GM12878 (cell line): ENCODE results near the gene MGMT. TPM values are rescaled to one million over a fixed set of nuclear protein-coding genes. Genes with fewer than 3 reads are reported as not detected.

ENCODE experiments used
- ATAC-seq: fragments of 200-7000 bp; cut with Tn5 transposase; 3 replicates; pipeline ENCODE4 v1.9.1; 2020; ENCODE audit warnings: mild to moderate bottlenecking, moderate library complexity
- BruUV-seq: library from RNA; stranded (reverse); fragments of 400-500 nt; replicated peaks from 2 replicates; lab custom pipeline; 2021; lab: Mats Ljungman, UMichigan
- CTCF ChIA-PET: fragments of 300-600 bp; sonication (Branson Sonifier 250); formaldehyde crosslinking; extraction: SDS; loops from one replicate; lab custom pipeline; 2021; ENCODE audit warnings: inconsistent platforms; lab: Yijun Ruan, JAX
- POLR2A ChIA-PET: fragments of 350-600 bp; formaldehyde crosslinking; extraction: SDS; loops from one replicate; lab custom pipeline; 2021; ENCODE audit warnings: inconsistent platforms; lab: Charles Lee
- RAD21 ChIA-PET: fragments of 300-600 bp; sonication (Branson Sonifier 250); formaldehyde crosslinking; loops from one replicate; lab custom pipeline; 2023; ENCODE audit warnings: antibody characterized with exemption; ENCODE audit not compliant: unreplicated experiment; lab: Charles Lee
- SMC1A ChIA-PET: fragments of 300-600 bp; sonication (Branson Sonifier 250); formaldehyde crosslinking; loops from one replicate; lab custom pipeline; 2023; ENCODE audit not compliant: unreplicated experiment, uncharacterized antibody; lab: Charles Lee
- DNase-seq: peaks from one replicate; pipeline ENCODE4 v3.0.0-alpha.2; 2011; ENCODE audit warnings: low read depth, low spot score
- FAIRE-seq: peaks from 3 replicates; lab custom pipeline; 2011; peaks lifted over from hg19 to GRCh38; lab: Jason Lieb, UNC
- H2AFZ ChIP-seq: 2 replicates; pipeline ENCODE4 v1.6.0; 2011; ENCODE audit warnings: low read depth, low read length, control low read depth; ENCODE audit not compliant: control insufficient read depth
- H3K27ac ChIP-seq: 2 replicates; pipeline ENCODE4 v1.5.1; 2011; ENCODE audit warnings: control low read depth; ENCODE audit not compliant: control insufficient read depth, insufficient read depth
- H3K27me3 ChIP-seq, 2 experiments: replicated peaks in 1 of 2; 2 replicates each; pipeline versions ENCODE4 v1.6.0 to v1.6.1; 2011; ENCODE audit warnings: low read length in 1 of 2; ENCODE audit not compliant: control insufficient read depth in 2 of 2, insufficient read depth in 2 of 2
- H3K36me3 ChIP-seq, 2 experiments: 2 replicates each; pipeline ENCODE4 v1.5.1; 2011; ENCODE audit warnings: low read length in 1 of 2; ENCODE audit not compliant: control insufficient read depth in 2 of 2, insufficient read depth in 2 of 2
- H3K4me1 ChIP-seq: 2 replicates; pipeline ENCODE4 v1.6.1; 2011; ENCODE audit warnings: mild to moderate bottlenecking, low read length, moderate library complexity, mixed read lengths; ENCODE audit not compliant: control insufficient read depth, insufficient read depth
- H3K4me2 ChIP-seq: 2 replicates; pipeline ENCODE4 v1.6.0; 2011; ENCODE audit warnings: control low read depth; ENCODE audit not compliant: control insufficient read depth, insufficient read depth
- H3K4me3 ChIP-seq: fragments of 200-600 bp; sonication (generic); 2 replicates; pipeline ENCODE4 v1.5.1; 2016
- H3K79me2 ChIP-seq: 2 replicates; pipeline ENCODE4 v1.6.0; 2011; ENCODE audit warnings: low read length; ENCODE audit not compliant: control insufficient read depth, insufficient read depth
- H3K9ac ChIP-seq: 2 replicates; pipeline ENCODE4 v1.8.0; 2011; ENCODE audit warnings: low read length, control low read depth, mixed read lengths; ENCODE audit not compliant: control insufficient read depth, insufficient read depth
- H3K9me3 ChIP-seq: replicated peaks from 3 replicates; pipeline ENCODE4 v1.5.1; 2011; ENCODE audit warnings: mild to moderate bottlenecking, low read length; ENCODE audit not compliant: control insufficient read depth, insufficient read depth
- H4K20me1 ChIP-seq: 2 replicates; pipeline ENCODE4 v1.6.0; 2011; ENCODE audit not compliant: control insufficient read depth, insufficient read depth
- BHLHE40 ChIP-seq, 2 experiments: fragments of 450-650 bp in 1 of 2; IDR thresholded peaks; 2 replicates each; pipeline ENCODE4 v1.6.1; 2011 to 2017; ENCODE audit warnings: low read depth in 2 of 2, borderline replicate concordance in 1 of 2, improper control_type of control experiment in 1 of 2, low read length in 1 of 2, mild to moderate bottlenecking in 1 of 2
- IRF4 ChIP-seq: IDR thresholded peaks from 2 replicates; pipeline ENCODE4 v1.6.1; 2011; ENCODE audit warnings: low read depth, low read length
- LARP7 ChIP-seq: fragments of 450-650 bp; IDR thresholded peaks from 2 replicates; pipeline ENCODE4 v1.6.1; 2017; ENCODE audit warnings: mild to moderate bottlenecking
- NBN ChIP-seq: fragments of 450-650 bp; IDR thresholded peaks from 2 replicates; pipeline ENCODE4 v1.6.1; 2016
- POLR2AphosphoS5 ChIP-seq: IDR thresholded peaks from 2 replicates; pipeline ENCODE4 v1.6.1; 2011; ENCODE audit warnings: mild to moderate bottlenecking, low read length, inconsistent platforms
- SIX5 ChIP-seq: IDR thresholded peaks from 2 replicates; pipeline ENCODE4 v1.6.1; 2011; ENCODE audit warnings: mild to moderate bottlenecking, low read depth, low read length, moderate library complexity; ENCODE audit not compliant: severe bottlenecking
- TCF3 ChIP-seq: IDR thresholded peaks from 2 replicates; pipeline ENCODE4 v1.6.1; 2012; ENCODE audit warnings: low read depth, mild to moderate bottlenecking, low read length, borderline replicate concordance; ENCODE audit not compliant: insufficient read depth
- ZNF274 ChIP-seq: IDR thresholded peaks from one replicate; pipeline ENCODE4 v1.8.0; 2011; ENCODE audit not compliant: insufficient read length, insufficient read depth
- WGBS: methylation state at CpG from one replicate; pipeline ENCODE4 v1.1.6; 2016; ENCODE audit warnings: low lambda C conversion rate; ENCODE audit not compliant: insufficient replicate concordance, insufficient coverage; ENCODE audit errors: missing lambda C conversion rate; 5-methylcytosine and 5-hydroxymethylcytosine counted together
- in situ Hi-C: fragments of 300-500 bp; cut with MboI; formaldehyde crosslinking; loops from 9 replicates; pipeline ENCODE4 v1.14.3; 2018; ENCODE audit warnings: mixed read lengths
- intact Hi-C: fragments of 100-400 bp; cut with micrococcal nuclease; formaldehyde crosslinking; loops from one replicate; pipeline ENCODE4 v1.14.2; 2022; ENCODE audit not compliant: unreplicated experiment
- polyA plus RNA-seq, 11 experiments: library from polyadenylated mRNA; depleted of rRNA in 4 of 11; unstranded in 6 of 11; stranded (reverse) in 5 of 11; fragments of >200 nt; fragmentation: Nextera tagmentation in 4 of 11; fragmentation: Illumina TruSeq in 1 of 11; extraction: Ambion mirVana in 4 of 11; extraction: Trizol in 1 of 11; gene quantifications; 1 replicate in 1 of 11; 2 replicates in 10 of 11; pipeline versions ENCODE4 v1.2.1 to v1.2.3, GENCODE V29; 2011 to 2016; ENCODE audit warnings: inconsistent platforms in 2 of 11, missing spikeins in 2 of 11, low read depth in 1 of 11
- total RNA-seq, 4 experiments: library from RNA; depleted of rRNA in 3 of 4; stranded (reverse); fragments of >200 nt in 3 of 4; fragmentation: Illumina TruSeq in 1 of 4; extraction: Trizol in 1 of 4; gene quantifications; 2 replicates each; pipeline versions ENCODE4 v1.2.1 to v1.2.3, GENCODE V29; 2013 to 2021
- TF ChIP-seq, protein P1 (sequence below): IDR thresholded peaks from 2 replicates; pipeline ENCODE4 v1.6.1; 2011; ENCODE audit warnings: mild to moderate bottlenecking, low read depth, low read length, moderate library complexity; ENCODE audit not compliant: insufficient replicate concordance
- TF ChIP-seq, protein P2 (sequence below): IDR thresholded peaks from 2 replicates; pipeline ENCODE4 v1.6.1; 2011; ENCODE audit warnings: low read depth, low read length, improper control_type of control experiment, borderline replicate concordance
- TF ChIP-seq, protein P3 (sequence below): IDR thresholded peaks from 2 replicates; pipeline ENCODE4 v1.6.1; 2012; ENCODE audit warnings: low read length, inconsistent platforms
- TF ChIP-seq, protein P4 (sequence below): IDR thresholded peaks from 2 replicates; pipeline ENCODE4 v1.6.1; 2012; ENCODE audit warnings: low read depth, low read length, improper control_type of control experiment
- TF ChIP-seq, protein P5 (sequence below): fragments of 450-650 bp; IDR thresholded peaks from 2 replicates; pipeline ENCODE4 v1.6.1; 2016; ENCODE audit warnings: mild to moderate bottlenecking, moderate library complexity, borderline replicate concordance

Gene MGMT
- total and polyA plus RNA-seq, 10 of the 15 experiments (the other 5 are each of a cell fraction or from before 2014, with no cell fraction given): 0.16 to 24.2 (median 13.3) TPM

DNA sequence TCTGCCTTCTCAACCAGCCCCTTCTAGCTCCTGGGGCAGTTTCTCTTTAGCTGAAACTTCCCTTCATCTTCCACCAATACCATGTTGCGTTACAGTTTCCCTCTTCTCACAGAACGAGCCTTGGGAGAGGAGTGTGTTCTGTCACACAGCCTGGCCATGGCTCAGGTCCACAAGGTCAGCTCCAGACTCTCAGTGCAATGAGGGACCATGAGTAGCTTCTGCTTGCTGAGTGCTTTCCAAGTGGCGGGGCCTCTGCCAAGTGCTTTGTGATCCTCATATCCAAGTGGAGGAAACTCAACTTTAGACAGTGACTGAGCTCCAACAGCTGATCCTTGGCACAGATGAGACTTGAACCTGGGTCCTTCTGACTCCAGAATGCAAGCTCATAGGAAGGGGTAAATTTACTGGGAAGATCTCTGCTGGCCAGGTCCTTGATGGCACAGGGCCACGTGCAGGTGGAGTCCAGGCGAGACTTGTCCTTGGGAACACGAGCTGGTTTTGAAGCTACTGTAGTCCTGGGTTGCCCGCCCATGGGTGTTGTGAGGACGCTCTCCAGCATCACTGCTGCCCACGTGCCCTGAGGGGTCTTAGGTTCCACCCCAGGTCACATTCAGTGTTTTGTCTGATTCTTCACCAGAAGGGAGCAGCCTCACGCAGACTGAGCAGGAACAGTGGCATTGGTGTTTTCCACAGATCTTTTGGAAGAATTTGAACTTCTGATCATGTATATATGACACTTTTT lies 259.0 kb downstream of the MGMT start:
- SMC1A ChIA-PET: interaction anchor here (0.9 kb wide), 1 partner anchor 12 kb away, joined by 4 read pairs; no protein-coding TSS in a partner anchor
- H3K79me2 ChIP-seq: no peaks in the 10 kb centered on the region
- no peaks in the 10 kb centered on the region for H3K4me1 ChIP-seq
- H3K27ac ChIP-seq: no peak overlapping the region
- in situ Hi-C loops (no loop called here), intact Hi-C loops (no loop called here)
- no peaks in the 10 kb centered on the region; the same call in 2 of the 3 replicates for H3K9me3 ChIP-seq
- CTCF ChIA-PET: no interaction called here
- POLR2A ChIA-PET: no interaction called here
- BruUV-seq: no TSS peak
- RAD21 ChIA-PET: no interaction called here
- DNase-seq: no peak
- H3K9ac ChIP-seq: no peak overlapping the region
- 78% methylated on average over 10 of the region's 10 CpGs for WGBS
- H4K20me1 ChIP-seq: no peaks in the 10 kb centered on the region
- FAIRE-seq: no peak
- no peak overlapping the region for H3K4me3 ChIP-seq
- H3K36me3 ChIP-seq: no peaks in the 10 kb centered on the region
- TF ChIP-seq, protein P1, sequence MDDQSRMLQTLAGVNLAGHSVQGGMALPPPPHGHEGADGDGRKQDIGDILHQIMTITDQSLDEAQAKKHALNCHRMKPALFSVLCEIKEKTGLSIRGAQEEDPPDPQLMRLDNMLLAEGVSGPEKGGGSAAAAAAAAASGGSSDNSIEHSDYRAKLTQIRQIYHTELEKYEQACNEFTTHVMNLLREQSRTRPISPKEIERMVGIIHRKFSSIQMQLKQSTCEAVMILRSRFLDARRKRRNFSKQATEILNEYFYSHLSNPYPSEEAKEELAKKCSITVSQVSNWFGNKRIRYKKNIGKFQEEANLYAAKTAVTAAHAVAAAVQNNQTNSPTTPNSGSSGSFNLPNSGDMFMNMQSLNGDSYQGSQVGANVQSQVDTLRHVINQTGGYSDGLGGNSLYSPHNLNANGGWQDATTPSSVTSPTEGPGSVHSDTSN: no peak
- TF ChIP-seq LARP7 (no peak), IRF4 (no peak), SIX5 (no peak), ZNF274 (no peak), NBN (no peak), POLR2AphosphoS5 (no peak), TCF3 (no peak), BHLHE40 (IDR thresholded peaks at IDR 0.05; ENCODE audit: borderline replicate concordance in 1 of 2, low read depth in 2 of 2, low read length in 1 of 2) (no peak)
- TF ChIP-seq, protein P2, sequence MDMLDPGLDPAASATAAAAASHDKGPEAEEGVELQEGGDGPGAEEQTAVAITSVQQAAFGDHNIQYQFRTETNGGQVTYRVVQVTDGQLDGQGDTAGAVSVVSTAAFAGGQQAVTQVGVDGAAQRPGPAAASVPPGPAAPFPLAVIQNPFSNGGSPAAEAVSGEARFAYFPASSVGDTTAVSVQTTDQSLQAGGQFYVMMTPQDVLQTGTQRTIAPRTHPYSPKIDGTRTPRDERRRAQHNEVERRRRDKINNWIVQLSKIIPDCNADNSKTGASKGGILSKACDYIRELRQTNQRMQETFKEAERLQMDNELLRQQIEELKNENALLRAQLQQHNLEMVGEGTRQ: no peak
- TF ChIP-seq, protein P3, sequence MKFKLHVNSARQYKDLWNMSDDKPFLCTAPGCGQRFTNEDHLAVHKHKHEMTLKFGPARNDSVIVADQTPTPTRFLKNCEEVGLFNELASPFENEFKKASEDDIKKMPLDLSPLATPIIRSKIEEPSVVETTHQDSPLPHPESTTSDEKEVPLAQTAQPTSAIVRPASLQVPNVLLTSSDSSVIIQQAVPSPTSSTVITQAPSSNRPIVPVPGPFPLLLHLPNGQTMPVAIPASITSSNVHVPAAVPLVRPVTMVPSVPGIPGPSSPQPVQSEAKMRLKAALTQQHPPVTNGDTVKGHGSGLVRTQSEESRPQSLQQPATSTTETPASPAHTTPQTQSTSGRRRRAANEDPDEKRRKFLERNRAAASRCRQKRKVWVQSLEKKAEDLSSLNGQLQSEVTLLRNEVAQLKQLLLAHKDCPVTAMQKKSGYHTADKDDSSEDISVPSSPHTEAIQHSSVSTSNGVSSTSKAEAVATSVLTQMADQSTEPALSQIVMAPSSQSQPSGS: no peak
- TF ChIP-seq, protein P4, sequence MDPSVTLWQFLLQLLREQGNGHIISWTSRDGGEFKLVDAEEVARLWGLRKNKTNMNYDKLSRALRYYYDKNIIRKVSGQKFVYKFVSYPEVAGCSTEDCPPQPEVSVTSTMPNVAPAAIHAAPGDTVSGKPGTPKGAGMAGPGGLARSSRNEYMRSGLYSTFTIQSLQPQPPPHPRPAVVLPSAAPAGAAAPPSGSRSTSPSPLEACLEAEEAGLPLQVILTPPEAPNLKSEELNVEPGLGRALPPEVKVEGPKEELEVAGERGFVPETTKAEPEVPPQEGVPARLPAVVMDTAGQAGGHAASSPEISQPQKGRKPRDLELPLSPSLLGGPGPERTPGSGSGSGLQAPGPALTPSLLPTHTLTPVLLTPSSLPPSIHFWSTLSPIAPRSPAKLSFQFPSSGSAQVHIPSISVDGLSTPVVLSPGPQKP: no peak
- TF ChIP-seq, protein P5, sequence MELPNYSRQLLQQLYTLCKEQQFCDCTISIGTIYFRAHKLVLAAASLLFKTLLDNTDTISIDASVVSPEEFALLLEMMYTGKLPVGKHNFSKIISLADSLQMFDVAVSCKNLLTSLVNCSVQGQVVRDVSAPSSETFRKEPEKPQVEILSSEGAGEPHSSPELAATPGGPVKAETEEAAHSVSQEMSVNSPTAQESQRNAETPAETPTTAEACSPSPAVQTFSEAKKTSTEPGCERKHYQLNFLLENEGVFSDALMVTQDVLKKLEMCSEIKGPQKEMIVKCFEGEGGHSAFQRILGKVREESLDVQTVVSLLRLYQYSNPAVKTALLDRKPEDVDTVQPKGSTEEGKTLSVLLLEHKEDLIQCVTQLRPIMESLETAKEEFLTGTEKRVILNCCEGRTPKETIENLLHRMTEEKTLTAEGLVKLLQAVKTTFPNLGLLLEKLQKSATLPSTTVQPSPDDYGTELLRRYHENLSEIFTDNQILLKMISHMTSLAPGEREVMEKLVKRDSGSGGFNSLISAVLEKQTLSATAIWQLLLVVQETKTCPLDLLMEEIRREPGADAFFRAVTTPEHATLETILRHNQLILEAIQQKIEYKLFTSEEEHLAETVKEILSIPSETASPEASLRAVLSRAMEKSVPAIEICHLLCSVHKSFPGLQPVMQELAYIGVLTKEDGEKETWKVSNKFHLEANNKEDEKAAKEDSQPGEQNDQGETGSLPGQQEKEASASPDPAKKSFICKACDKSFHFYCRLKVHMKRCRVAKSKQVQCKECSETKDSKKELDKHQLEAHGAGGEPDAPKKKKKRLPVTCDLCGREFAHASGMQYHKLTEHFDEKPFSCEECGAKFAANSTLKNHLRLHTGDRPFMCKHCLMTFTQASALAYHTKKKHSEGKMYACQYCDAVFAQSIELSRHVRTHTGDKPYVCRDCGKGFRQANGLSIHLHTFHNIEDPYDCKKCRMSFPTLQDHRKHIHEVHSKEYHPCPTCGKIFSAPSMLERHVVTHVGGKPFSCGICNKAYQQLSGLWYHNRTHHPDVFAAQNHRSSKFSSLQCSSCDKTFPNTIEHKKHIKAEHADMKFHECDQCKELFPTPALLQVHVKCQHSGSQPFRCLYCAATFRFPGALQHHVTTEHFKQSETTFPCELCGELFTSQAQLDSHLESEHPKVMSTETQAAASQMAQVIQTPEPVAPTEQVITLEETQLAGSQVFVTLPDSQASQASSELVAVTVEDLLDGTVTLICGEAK: no peak
- H2AFZ ChIP-seq: no peak overlapping the region
- H3K27me3 ChIP-seq: no peaks in the 10 kb centered on the region
- H3K4me2 ChIP-seq: no peak overlapping the region
- ATAC-seq: no peak
